ENCODE measurements around the gene KXD1.
A peak's percentile ranks its signal among the peaks of the same experiment; 100 is the strongest.
"Not testable (repeated sequence)": the region's sequence is repeated elsewhere in the genome, so short reads cannot be mapped to it uniquely, and the experiment has no call there.

KXD1 gene

GRCh38 chr19:18536475-18536874 is 21.2 kb upstream of the KXD1 start:
- DNase-seq, result no peak

- no peak for DNase-seq
Measured at GRCh38 chr19:18537431-18537830, 20.2 kb upstream of the KXD1 start.

- DNase-seq, result no peak
Measured at GRCh38 chr19:18538115-18538514, 19.6 kb upstream of the KXD1 start.

- no peak for DNase-seq
Measured at GRCh38 chr19:18539372-18539771, 18.3 kb upstream of the KXD1 start.

GRCh38 chr19:18540200-18540599 is 17.5 kb upstream of the KXD1 start:
- DNase-seq, result not testable (repeated sequence)

- DNase-seq, result no peak
Measured at GRCh38 chr19:18541258-18541991, 16.2 kb upstream of the KXD1 start.

- DNase-seq, result peak in 1 of 5 experiments; percentile 41
Measured at GRCh38 chr19:18541992-18542940, 15.4 kb upstream of the KXD1 start.

- peak; percentile 81 to 96 (median 91) for DNase-seq
Measured at GRCh38 chr19:18542941-18543813, 14.5 kb upstream of the KXD1 start, which contains the start of gene FKBP8. Gene FKBP8 (minus strand): TSS chr19:18543573. CDS start chr19:18541970, 1,603 bp downstream.

GRCh38 chr19:18543814-18544475 is 13.7 kb upstream of the KXD1 start:
- peak; percentile 21 to 96 (median 59) for DNase-seq

- no peak for DNase-seq
Measured at GRCh38 chr19:18551631-18552030, 6.0 kb upstream of the KXD1 start.

GRCh38 chr19:18558202-18558555 is 509 bp downstream of the KXD1 start:
- peak in 1 of 5 experiments; percentile 29 for DNase-seq

- no peak for DNase-seq
Measured at GRCh38 chr19:18558604-18559003, 934 bp downstream of the KXD1 start.

GRCh38 chr19:18559685-18560084 is 2.0 kb downstream of the KXD1 start:
- no peak for DNase-seq

GRCh38 chr19:18562086-18562485 is 4.4 kb downstream of the KXD1 start:
- no peak for DNase-seq

- no peak for DNase-seq
Measured at GRCh38 chr19:18566953-18567352, 9.3 kb downstream of the KXD1 start.

- DNase-seq, result no peak
Measured at GRCh38 chr19:18568367-18568766, 10.7 kb downstream of the KXD1 start.

GRCh38 chr19:18571564-18572344 is 14.1 kb downstream of the KXD1 start, which contains the start of gene UBA52:
Gene UBA52 (plus strand): TSS chr19:18571857. CDS start chr19:18573301, 1,444 bp downstream.
- peak; percentile 98 to 99 (median 98) for DNase-seq

GRCh38 chr19:18574691-18575291 is 17.1 kb downstream of the KXD1 start:
- no peak for DNase-seq

GRCh38 chr19:18576383-18576782 is 18.7 kb downstream of the KXD1 start:
- no peak for DNase-seq

- DNase-seq, result no peak
Measured at GRCh38 chr19:18577365-18577914, 19.8 kb downstream of the KXD1 start.

Data from T-helper 2 cell (primary cell).